ENCODE results near the gene RAP1GAP.

RAP1GAP gene

GRCh38 chr1:21553116-21553926 lies 115.8 kb downstream of the RAP1GAP start:
- in situ Hi-C loops (cut with HindIII; ENCODE audit: low sequenced_read_pairs) = no loop called here
- TF ChIP-seq, protein P1, sequence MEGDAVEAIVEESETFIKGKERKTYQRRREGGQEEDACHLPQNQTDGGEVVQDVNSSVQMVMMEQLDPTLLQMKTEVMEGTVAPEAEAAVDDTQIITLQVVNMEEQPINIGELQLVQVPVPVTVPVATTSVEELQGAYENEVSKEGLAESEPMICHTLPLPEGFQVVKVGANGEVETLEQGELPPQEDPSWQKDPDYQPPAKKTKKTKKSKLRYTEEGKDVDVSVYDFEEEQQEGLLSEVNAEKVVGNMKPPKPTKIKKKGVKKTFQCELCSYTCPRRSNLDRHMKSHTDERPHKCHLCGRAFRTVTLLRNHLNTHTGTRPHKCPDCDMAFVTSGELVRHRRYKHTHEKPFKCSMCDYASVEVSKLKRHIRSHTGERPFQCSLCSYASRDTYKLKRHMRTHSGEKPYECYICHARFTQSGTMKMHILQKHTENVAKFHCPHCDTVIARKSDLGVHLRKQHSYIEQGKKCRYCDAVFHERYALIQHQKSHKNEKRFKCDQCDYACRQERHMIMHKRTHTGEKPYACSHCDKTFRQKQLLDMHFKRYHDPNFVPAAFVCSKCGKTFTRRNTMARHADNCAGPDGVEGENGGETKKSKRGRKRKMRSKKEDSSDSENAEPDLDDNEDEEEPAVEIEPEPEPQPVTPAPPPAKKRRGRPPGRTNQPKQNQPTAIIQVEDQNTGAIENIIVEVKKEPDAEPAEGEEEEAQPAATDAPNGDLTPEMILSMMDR (IDR thresholded peaks at IDR 0.05; ENCODE audit: low read depth, low read length) = no peak
- no peak overlapping the region for H3K4me3 ChIP-seq (ENCODE audit: low read depth, low read length)
- peak; percentile 71 for DNase-seq (ENCODE audit: low read depth, low spot score)

DNA sequence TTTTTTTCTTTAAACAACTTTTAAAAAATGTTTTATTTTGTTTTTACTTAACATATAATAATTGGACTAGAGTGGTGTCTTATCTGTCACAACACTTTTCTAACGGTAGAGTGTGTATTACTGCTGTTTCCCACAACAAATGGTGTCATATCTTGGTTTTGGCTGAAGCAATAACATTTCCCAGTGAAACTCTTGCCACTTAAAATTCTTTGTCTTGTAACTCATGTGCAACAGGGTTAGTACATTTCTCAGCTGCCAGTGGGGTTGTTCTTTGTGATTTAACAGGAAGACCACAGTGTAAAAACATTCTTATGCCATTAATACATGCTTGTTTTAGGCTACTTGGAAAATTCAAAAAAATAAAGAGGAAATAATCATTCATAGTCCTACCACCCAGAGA lies 116.4 kb downstream of the RAP1GAP start:
- in situ Hi-C loops (cut with HindIII; ENCODE audit: low sequenced_read_pairs) = no loop called here
- TF ChIP-seq, protein P1 (IDR thresholded peaks at IDR 0.05; ENCODE audit: low read depth, low read length) = no peak
- H3K4me3 ChIP-seq (ENCODE audit: low read depth, low read length) = no peak overlapping the region
- DNase-seq (ENCODE audit: low read depth, low spot score) = peak; percentile 94

DNA sequence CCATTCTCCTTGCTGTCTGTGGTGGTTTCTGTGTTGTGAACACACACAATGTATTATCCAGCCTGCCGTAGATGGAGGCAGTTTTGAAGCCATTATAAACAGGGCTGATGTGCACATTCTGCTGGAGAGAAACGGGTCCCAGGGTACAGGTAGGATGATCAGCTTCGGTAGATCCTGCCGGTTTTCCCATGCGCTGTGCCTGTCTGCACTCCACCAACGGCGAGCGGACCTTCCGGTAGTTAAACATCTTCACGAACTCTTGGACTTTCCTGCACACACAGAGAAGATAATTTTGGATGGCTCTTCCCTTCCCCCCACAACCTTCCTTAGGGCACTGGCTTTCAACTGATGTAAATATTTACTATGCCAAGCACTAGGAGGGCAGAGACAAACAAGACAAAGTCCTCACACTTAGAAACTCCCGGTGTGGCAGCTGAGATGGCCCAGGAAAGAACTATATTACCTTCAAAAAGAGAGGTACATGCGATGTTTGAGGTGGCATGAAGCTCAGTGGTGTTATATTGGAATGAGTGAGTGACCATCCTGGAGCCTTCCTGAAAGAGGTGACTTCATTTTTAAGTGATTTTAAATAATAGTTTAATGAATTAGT lies 118.2 kb downstream of the RAP1GAP start:
- DNase-seq (ENCODE audit: low read depth, low spot score) = no peak
- TF ChIP-seq, protein P1 (IDR thresholded peaks at IDR 0.05; ENCODE audit: low read depth, low read length) = no peak
- in situ Hi-C loops (cut with HindIII; ENCODE audit: low sequenced_read_pairs) = no loop called here
- no peak overlapping the region for H3K4me3 ChIP-seq (ENCODE audit: low read depth, low read length)

GRCh38 chr1:21550097-21550496 lies 119.1 kb downstream of the RAP1GAP start:
- no peak overlapping the region for H3K4me3 ChIP-seq (ENCODE audit: low read depth, low read length)
- in situ Hi-C loops (cut with HindIII; ENCODE audit: low sequenced_read_pairs) = no loop called here
- TF ChIP-seq, protein P1 (IDR thresholded peaks at IDR 0.05; ENCODE audit: low read depth, low read length) = no peak
- peak; percentile 20 for DNase-seq (ENCODE audit: low read depth, low spot score)

DNA sequence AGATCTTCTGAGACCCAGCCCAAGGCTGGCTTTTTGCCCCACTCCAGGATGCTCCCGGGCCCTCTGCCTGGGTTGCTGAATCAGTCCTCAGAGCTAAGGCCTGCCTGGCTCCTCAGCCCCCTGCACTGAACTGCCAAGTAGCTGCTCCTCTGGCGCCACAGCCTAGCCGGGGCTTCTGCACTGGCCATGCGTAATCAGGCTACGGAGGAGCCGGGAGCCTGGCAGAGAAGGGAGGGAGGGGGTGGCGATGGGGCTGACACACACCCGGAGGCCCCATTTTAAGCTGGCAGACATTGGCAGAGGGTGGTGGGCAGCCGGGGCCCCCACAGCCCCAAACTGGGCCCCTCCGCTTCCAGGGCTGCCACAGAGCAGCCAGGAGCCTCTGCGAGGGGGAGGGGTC lies 121.3 kb downstream of the RAP1GAP start:
- TF ChIP-seq, protein P1 (IDR thresholded peaks at IDR 0.05; ENCODE audit: low read depth, low read length) = no peak
- in situ Hi-C loops (cut with HindIII; ENCODE audit: low sequenced_read_pairs) = no loop called here
- DNase-seq (ENCODE audit: low read depth, low spot score) = no peak

More for the DNA sequence above, 121.3 kb downstream of the RAP1GAP start:
- H3K4me3 ChIP-seq (ENCODE audit: low read depth, low read length) = no peak overlapping the region
